ENCODE results near the gene TSHZ2.

TSHZ2 gene

GRCh38 chr20:52965380-52965779 lies 6.8 kb upstream of the TSHZ2 start:
- TF ChIP-seq CTCF (IDR thresholded peaks at IDR 0.05) = no peak

GRCh38 chr20:52965819-52966218 lies 6.3 kb upstream of the TSHZ2 start:
- TF ChIP-seq CTCF (IDR thresholded peaks at IDR 0.05) = no peak

GRCh38 chr20:52971498-52972189 lies 514 bp upstream of the TSHZ2 start:
- no peak for TF ChIP-seq CTCF (IDR thresholded peaks at IDR 0.05)

- no peak for TF ChIP-seq CTCF (IDR thresholded peaks at IDR 0.05)
Measured at GRCh38 chr20:52972965-52973819, 1.0 kb downstream of the TSHZ2 start.

GRCh38 chr20:52974179-52974594 lies 2.0 kb downstream of the TSHZ2 start:
- TF ChIP-seq CTCF (IDR thresholded peaks at IDR 0.05) = no peak

- no peak for TF ChIP-seq CTCF (IDR thresholded peaks at IDR 0.05)
Measured at GRCh38 chr20:52975029-52975732, 3.0 kb downstream of the TSHZ2 start.

- TF ChIP-seq CTCF (IDR thresholded peaks at IDR 0.05) = no peak
Measured at GRCh38 chr20:52975803-52976531, 3.8 kb downstream of the TSHZ2 start.
